ENCODE measurements around the gene TMEM131.

DNA sequence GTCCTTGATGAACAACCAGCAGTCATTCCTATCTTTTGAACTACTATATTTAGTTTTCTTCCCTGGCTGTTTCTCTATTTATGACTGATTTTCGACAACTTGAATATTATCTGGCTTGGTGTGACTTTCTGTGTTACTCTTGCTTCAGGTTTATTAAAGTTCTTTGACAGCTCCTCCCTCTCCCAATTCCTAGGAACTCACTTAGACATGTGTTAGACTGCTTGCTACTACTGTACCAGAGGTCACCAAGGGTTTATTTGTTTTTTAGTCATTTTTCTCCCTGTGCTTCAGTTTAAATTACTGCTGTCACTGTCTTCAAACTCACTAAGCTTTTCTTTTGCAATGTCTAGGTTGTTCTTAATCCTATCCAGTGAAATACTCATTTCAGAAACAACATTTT lies 90.5 kb downstream of the TMEM131 start:
- TF ChIP-seq CTCF (IDR thresholded peaks at IDR 0.05) (no peak), POLR2A (IDR thresholded peaks at IDR 0.05) (no peak)

Data from heart left ventricle (tissue), 13 donors.